GM18858 (cell line): ENCODE results near the gene SLITRK5.
A peak's percentile ranks its signal among the peaks of the same experiment; 100 is the strongest.

Experiments
- ATAC-seq: cut with Tn5 transposase; IDR thresholded peaks from one replicate; pipeline ENCODE4 v1.9.1; 2021; ENCODE audit not compliant: unreplicated experiment

SLITRK5 gene

GRCh38 chr13:87671031-87671752 is at the start of gene SLITRK5:
Gene SLITRK5 (plus strand): TSS chr13:87671371. CDS start chr13:87675389, 4,018 bp downstream.
- peak; percentile 94 for ATAC-seq

- no peak for ATAC-seq
These were observed 48.2 kb upstream of the SLITRK5 start for GRCh38 chr13:87622971-87623370.

- no peak for ATAC-seq
These were observed 14.9 kb upstream of the SLITRK5 start for GRCh38 chr13:87656306-87656705.

- no peak for ATAC-seq
These were observed 9.7 kb upstream of the SLITRK5 start for GRCh38 chr13:87661471-87661870.

- no peak for ATAC-seq
These were observed 4.3 kb upstream of the SLITRK5 start for GRCh38 chr13:87666831-87667230.

- no peak for ATAC-seq
These were observed 3.5 kb upstream of the SLITRK5 start for GRCh38 chr13:87667686-87668085.

GRCh38 chr13:87669379-87669978 is 1.7 kb upstream of the SLITRK5 start:
- no peak for ATAC-seq

GRCh38 chr13:87671753-87672605 is 808 bp downstream of the SLITRK5 start:
- no peak for ATAC-seq

GRCh38 chr13:87674247-87674738 is 3.1 kb downstream of the SLITRK5 start:
- ATAC-seq: no peak

- ATAC-seq: no peak
These were observed 4.7 kb downstream of the SLITRK5 start for GRCh38 chr13:87675851-87676250.

GRCh38 chr13:87676254-87677042 is 5.3 kb downstream of the SLITRK5 start:
- ATAC-seq: no peak

- ATAC-seq: no peak
These were observed 5.9 kb downstream of the SLITRK5 start for GRCh38 chr13:87677043-87677495.

- ATAC-seq: no peak
These were observed 6.6 kb downstream of the SLITRK5 start for GRCh38 chr13:87677496-87678371.

- ATAC-seq: no peak
These were observed 7.2 kb downstream of the SLITRK5 start for GRCh38 chr13:87678372-87678752.

GRCh38 chr13:87680298-87680697 is 9.1 kb downstream of the SLITRK5 start:
- no peak for ATAC-seq

- no peak for ATAC-seq
These were observed 13.9 kb downstream of the SLITRK5 start for GRCh38 chr13:87684850-87685742.

- ATAC-seq: no peak
These were observed 25.3 kb downstream of the SLITRK5 start for GRCh38 chr13:87696458-87696857.

- ATAC-seq: no peak
These were observed 27.1 kb downstream of the SLITRK5 start for GRCh38 chr13:87698268-87698667.

GRCh38 chr13:87709947-87710346 is 38.8 kb downstream of the SLITRK5 start:
- ATAC-seq: no peak
